Smooth muscle cell of trachea (primary cell): ENCODE measurements around the gene DRICH1. TPM values are rescaled to one million over a fixed set of nuclear protein-coding genes. Genes with fewer than 3 reads are reported as not detected.

ENCODE experiments used
- total RNA-seq: library from RNA; depleted of rRNA; stranded (reverse); fragments of >200 nt; gene quantifications from 2 replicates; pipeline ENCODE4 v1.2.1, GENCODE V29; 2014

The DRICH1 gene
- total RNA-seq = 0.33 TPM in 1 of 2 replicates, not detected in the other

GRCh38 chr22:23632178-23632577, at the start of gene DRICH1:
TSS of gene DRICH1 (minus strand) at chr22:23632321. CDS start at chr22:23632023, 298 bp downstream.

GRCh38 chr22:23579870-23580575, 52.1 kb downstream of the DRICH1 start, which contains the start of gene IGLL1:
TSS of gene IGLL1 (minus strand) at chr22:23580290. CDS start at chr22:23580190, 100 bp downstream.

Other genes starting within 250 kb of the DRICH1 start
- not detected in 2 replicates for gene IGLL1, start 52.0 kb downstream of the DRICH1 start, total RNA-seq
- gene RGL4, start 58.7 kb upstream of the DRICH1 start, total RNA-seq = under 0.01 TPM in 1 of 2 replicates, not detected in the other
- 3.2 and 4.3 TPM in 2 replicates for gene ZNF70, start 118.8 kb upstream of the DRICH1 start, total RNA-seq
- 0.50 TPM in 1 of 2 replicates, not detected in the other for gene VPREB3, start 122.1 kb upstream of the DRICH1 start, total RNA-seq
- gene C22orf15, start 130.7 kb upstream of the DRICH1 start, total RNA-seq = 1.6 and 3.1 TPM in 2 replicates
- 0.58 and 2.5 TPM in 2 replicates for gene CHCHD10, start 135.7 kb upstream of the DRICH1 start, total RNA-seq
- gene MMP11, start 140.5 kb upstream of the DRICH1 start, total RNA-seq = 3.1 and 15.2 TPM in 2 replicates
- gene SMARCB1, start 154.6 kb upstream of the DRICH1 start, total RNA-seq = 35.2 and 36.7 TPM in 2 replicates
- 0.17 TPM in 1 of 2 replicates, not detected in the other for gene DERL3, start 206.7 kb upstream of the DRICH1 start, total RNA-seq
- gene SLC2A11, start 225.6 kb upstream of the DRICH1 start, total RNA-seq = 7.1 and 16.2 TPM in 2 replicates